Type B pancreatic cell (in vitro differentiated cells): ENCODE measurements around the gene SMCO3. TPM values are rescaled to one million over a fixed set of nuclear protein-coding genes. Genes with fewer than 3 reads are reported as not detected.

Experiments used
- DNase-seq: peaks from one replicate; pipeline ENCODE4 v3.0.0; 2021; ENCODE audit warnings: mixed read lengths; ENCODE audit not compliant: unreplicated experiment; ENCODE audit errors: extremely low spot score
- H3K27ac Mint-ChIP-seq: 2 replicates; pipeline ENCODE4 v1.8.0; 2021; ENCODE audit warnings: mild to moderate bottlenecking, mixed read lengths
- H3K27me3 Mint-ChIP-seq: 2 replicates; pipeline ENCODE4 v1.8.0; 2021; ENCODE audit warnings: mixed read lengths
- H3K36me3 Mint-ChIP-seq: 2 replicates; pipeline ENCODE4 v1.8.0; 2021; ENCODE audit warnings: mixed read lengths
- H3K4me1 Mint-ChIP-seq: one replicate; pipeline ENCODE4 v1.8.0; 2021; ENCODE audit warnings: mixed read lengths; ENCODE audit not compliant: unreplicated experiment
- H3K4me3 Mint-ChIP-seq: 2 replicates; pipeline ENCODE4 v1.8.0; 2021; ENCODE audit warnings: mild to moderate bottlenecking, mixed read lengths
- H3K9me3 Mint-ChIP-seq: 2 replicates; pipeline ENCODE4 v1.8.0; 2021; ENCODE audit warnings: mixed read lengths
- total RNA-seq: library from RNA; stranded (reverse); gene quantifications from 2 replicates; pipeline ENCODE4 v1.2.1, GENCODE V29; 2021; ENCODE audit warnings: low replicate concordance
- TF ChIP-seq, protein P1 (sequence below): fragments of 200-600 bp; sonication (generic); conservative IDR thresholded peaks from 2 replicates; pipeline ENCODE4 v1.5.0; 2021; ENCODE audit warnings: antibody characterized with exemption, mild to moderate bottlenecking

The SMCO3 gene
- total RNA-seq, 1 donor from 2014 or later: not detected

DNA sequence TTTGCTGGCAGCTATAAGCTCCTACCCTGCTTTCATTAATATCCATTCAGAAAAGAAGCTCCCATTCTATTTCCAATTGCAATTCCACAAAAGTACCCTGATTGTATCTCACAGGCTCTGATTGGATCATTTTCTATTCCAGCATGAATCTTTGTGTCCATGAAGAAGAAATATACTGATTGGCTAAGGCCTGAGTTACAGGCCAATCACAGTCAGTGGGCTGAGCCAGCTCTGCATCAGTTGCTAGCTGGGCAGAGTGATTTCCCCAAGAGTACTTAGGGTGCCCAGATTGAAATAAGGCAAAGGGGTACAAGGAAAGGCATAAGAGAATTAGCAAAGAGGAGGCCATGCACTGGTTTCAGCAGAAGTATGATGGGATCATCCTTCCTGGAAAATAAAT is 14.9 kb upstream of the SMCO3 start:
- Mint-ChIP-seq H3K36me3 (no peaks in the 10 kb centered on the region), H3K27me3 (no peaks in the 10 kb centered on the region), H3K4me1 (no peaks in the 10 kb centered on the region), H3K4me3 (no peak overlapping the region), H3K9me3 (no peaks in the 10 kb centered on the region), H3K27ac (no peak overlapping the region)
- no peak for DNase-seq
- TF ChIP-seq, protein P1, sequence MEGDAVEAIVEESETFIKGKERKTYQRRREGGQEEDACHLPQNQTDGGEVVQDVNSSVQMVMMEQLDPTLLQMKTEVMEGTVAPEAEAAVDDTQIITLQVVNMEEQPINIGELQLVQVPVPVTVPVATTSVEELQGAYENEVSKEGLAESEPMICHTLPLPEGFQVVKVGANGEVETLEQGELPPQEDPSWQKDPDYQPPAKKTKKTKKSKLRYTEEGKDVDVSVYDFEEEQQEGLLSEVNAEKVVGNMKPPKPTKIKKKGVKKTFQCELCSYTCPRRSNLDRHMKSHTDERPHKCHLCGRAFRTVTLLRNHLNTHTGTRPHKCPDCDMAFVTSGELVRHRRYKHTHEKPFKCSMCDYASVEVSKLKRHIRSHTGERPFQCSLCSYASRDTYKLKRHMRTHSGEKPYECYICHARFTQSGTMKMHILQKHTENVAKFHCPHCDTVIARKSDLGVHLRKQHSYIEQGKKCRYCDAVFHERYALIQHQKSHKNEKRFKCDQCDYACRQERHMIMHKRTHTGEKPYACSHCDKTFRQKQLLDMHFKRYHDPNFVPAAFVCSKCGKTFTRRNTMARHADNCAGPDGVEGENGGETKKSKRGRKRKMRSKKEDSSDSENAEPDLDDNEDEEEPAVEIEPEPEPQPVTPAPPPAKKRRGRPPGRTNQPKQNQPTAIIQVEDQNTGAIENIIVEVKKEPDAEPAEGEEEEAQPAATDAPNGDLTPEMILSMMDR: no peak

DNA sequence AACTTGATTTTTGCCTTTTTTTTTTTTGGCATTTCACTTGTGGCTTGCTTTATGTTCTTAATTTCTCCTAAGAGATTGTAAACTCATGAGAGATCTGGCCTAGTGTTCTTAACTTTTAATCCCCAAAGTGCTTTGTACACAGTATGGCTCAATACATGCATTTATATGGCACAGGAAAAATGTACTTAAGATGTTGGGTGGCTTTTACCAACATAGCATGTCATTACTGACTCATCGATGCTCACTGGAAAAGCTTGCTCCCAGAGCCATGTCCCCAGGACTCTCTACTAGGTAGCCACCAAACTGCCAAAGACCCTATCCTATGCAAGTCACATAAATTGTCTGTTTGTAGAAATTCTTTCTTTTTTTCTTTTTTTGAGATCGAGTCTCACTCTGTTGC is 13.1 kb upstream of the SMCO3 start:
- Mint-ChIP-seq H3K4me1 (no peaks in the 10 kb centered on the region), H3K27ac (no peak overlapping the region), H3K4me3 (no peak overlapping the region), H3K36me3 (no peaks in the 10 kb centered on the region), H3K27me3 (no peaks in the 10 kb centered on the region), H3K9me3 (no peaks in the 10 kb centered on the region)
- no peak for DNase-seq
- TF ChIP-seq, protein P1: no peak

DNA sequence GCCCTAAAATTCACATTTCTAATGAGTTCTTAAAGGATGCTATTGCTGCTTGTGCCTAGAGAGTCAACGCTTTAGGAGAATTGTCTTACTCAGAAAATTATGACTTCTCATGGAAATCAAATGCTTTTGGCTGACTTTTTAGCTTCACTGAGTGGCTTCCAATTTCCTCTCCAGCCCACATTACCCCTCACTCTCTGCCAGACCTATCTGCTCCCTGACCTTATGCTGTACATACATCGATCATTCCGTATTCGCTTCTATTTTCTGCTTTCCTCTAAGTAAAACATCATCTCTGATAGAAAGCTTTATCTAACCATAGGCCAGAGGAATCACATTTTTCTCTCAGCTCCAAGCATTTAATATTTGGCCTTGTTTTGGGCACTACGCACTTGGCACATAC is 12.5 kb upstream of the SMCO3 start:
- TF ChIP-seq, protein P1: no peak

GRCh38 chr12:14825256-14825655 is 11.3 kb upstream of the SMCO3 start:
- TF ChIP-seq, protein P1: no peak
- Mint-ChIP-seq H3K27me3 (no peaks in the 10 kb centered on the region), H3K4me3 (no peak overlapping the region), H3K27ac (no peak overlapping the region), H3K36me3 (no peaks in the 10 kb centered on the region), H3K9me3 (no peaks in the 10 kb centered on the region), H3K4me1 (no peaks in the 10 kb centered on the region)
- DNase-seq: no peak

More for the DNA sequence above, 12.5 kb upstream of the SMCO3 start:
- DNase-seq: no peak
- no peaks in the 10 kb centered on the region for H3K27me3 Mint-ChIP-seq
- no peaks in the 10 kb centered on the region for H3K4me1 Mint-ChIP-seq
- no peak overlapping the region for H3K27ac Mint-ChIP-seq
- H3K4me3 Mint-ChIP-seq: no peak overlapping the region
- H3K9me3 Mint-ChIP-seq: no peaks in the 10 kb centered on the region
- H3K36me3 Mint-ChIP-seq: no peaks in the 10 kb centered on the region

GRCh38 chr12:14824012-14824634 is 10.1 kb upstream of the SMCO3 start:
- no peak overlapping the region for H3K27ac Mint-ChIP-seq
- no peaks in the 10 kb centered on the region for H3K9me3 Mint-ChIP-seq
- no peaks in the 10 kb centered on the region for H3K4me1 Mint-ChIP-seq
- no peaks in the 10 kb centered on the region for H3K36me3 Mint-ChIP-seq
- TF ChIP-seq, protein P1: no peak
- no peaks in the 10 kb centered on the region for H3K27me3 Mint-ChIP-seq
- DNase-seq: no peak
- H3K4me3 Mint-ChIP-seq: no peak overlapping the region

DNA sequence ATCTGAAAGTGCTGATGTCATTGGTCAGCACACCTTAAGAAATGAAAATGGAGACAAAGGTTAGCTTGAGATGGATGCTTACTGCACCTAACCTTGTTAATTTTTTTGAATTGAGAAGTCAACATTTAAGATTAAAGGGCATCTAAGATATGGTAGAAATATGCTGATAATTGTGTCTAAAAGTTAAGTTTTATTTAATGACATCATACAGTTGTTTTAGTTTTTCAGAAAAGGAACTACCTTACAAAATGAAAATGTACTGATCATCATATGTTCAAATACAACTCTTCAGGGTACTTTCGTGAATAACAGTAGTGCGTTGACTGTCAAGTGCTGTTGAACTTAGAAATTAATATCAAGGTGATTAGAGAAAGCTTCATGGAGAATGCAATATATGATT is 2.5 kb downstream of the SMCO3 start:
- peaks cover 10% of the 10 kb centered on the region for H3K27me3 Mint-ChIP-seq
- no peaks in the 10 kb centered on the region for H3K4me1 Mint-ChIP-seq
- TF ChIP-seq, protein P1: no peak
- H3K4me3 Mint-ChIP-seq: no peak overlapping the region
- H3K9me3 Mint-ChIP-seq: no peaks in the 10 kb centered on the region
- DNase-seq: no peak
- no peaks in the 10 kb centered on the region for H3K36me3 Mint-ChIP-seq
- no peak overlapping the region for H3K27ac Mint-ChIP-seq
